T-helper 2 cell (primary cell): Measurements from ENCODE around the gene IL21.
"Not testable (repeated sequence)": the region's sequence is repeated elsewhere in the genome, so short reads cannot be mapped to it uniquely, and the experiment has no call there.

ENCODE experiments used
- DNase-seq, 5 experiments: peaks; one replicate each; pipeline versions ENCODE4 v3.0.0 to v3.0.0-alpha.2; 2012 to 2022
- total RNA-seq, 2 donors: gene quantifications; one replicate each; lab custom pipeline; 2026; lab: John Stamatoyannopoulos, UW

IL21 gene
- 0.13 to 4.1 reads per million in 2 donors for total RNA-seq

DNA sequence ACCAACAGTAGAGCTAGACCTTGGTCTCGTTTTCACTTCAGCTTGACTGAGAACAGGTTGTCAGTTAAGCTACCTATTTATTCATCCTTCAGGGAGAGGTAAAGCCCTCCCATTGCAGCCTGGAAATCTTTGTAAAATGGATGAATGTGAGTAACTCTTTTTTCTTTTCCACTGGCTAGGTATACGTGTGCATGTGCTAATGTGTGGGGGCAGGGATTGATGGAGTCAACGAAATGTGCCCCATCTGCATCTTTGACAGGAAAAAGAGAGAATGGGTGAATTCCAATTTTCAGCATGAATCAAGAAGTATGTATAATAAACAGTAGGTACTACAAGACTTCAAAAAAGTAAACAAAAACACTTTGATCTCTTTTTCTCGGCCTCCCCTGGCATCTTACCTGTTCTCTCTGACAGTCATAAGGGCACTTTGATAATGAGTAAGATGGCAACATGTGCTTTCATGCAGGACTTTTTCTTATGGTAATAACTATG lies at the start of gene IL21:
Gene IL21 (minus strand): TSS at position 51 of the 492 bp plus-strand sequence. CDS start 55 bp downstream, outside the sequence.
- DNase-seq, result no peak

DNA sequence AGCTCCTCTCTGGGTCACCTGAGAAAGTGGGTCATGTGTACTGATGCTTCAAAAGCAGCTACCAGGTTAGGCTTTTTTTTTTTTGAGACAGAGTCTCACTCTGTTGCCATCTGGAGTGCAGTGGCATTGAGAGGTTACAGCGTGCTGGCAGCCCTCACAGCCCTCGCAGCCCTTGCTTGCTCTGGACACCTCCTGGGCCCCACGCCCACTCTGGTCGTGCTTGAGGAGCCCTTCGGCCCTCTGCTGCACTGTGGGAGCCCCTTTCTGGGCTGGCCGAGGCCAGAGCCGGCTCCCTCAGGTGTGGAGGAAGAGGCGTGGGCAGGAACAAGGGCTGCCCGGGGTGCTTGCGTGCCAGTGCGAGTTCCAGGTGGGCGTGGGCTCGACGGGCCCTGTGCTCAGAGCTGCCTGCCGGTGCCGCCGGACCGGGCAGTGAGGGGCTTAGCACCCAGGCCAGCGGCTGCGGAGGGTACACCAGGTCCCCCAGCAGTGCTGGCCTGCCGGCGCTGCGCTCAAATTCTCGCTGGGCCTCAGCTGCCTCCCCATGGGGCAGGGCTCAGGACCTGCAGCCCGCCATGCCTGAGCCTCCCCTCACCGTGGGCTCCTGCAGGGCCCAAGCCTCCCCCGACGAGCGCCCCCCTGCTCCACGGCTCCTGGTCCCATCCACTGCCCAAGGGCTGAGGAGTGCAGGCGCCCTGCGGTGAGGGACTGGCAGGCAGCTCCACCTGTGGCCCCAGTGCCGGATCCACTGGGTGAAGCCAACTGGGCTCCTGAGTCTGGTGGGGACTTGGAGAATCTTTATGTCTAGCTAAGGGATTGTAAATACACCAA lies 49.3 kb upstream of the IL21 start:
- no peak for DNase-seq

DNA sequence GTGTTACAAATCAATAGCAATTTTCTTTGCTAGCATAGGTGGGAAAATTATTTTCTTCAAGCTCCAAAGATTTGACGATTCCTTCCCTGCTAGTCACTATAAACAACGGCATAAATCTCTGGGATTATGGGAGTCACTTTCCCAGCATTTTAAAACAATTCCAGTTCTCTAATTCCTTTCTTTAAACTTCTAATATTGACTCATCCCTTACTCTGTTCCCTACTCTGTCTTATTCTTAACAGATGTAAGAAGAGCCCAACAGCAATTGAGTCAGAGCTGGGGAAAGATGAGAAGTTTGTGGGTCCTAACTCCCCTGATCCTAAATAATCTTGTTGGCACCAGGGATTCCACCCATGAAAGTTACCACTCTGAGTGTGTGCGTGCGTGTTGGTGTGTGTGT lies 47.4 kb upstream of the IL21 start:
- DNase-seq, result no peak

DNA sequence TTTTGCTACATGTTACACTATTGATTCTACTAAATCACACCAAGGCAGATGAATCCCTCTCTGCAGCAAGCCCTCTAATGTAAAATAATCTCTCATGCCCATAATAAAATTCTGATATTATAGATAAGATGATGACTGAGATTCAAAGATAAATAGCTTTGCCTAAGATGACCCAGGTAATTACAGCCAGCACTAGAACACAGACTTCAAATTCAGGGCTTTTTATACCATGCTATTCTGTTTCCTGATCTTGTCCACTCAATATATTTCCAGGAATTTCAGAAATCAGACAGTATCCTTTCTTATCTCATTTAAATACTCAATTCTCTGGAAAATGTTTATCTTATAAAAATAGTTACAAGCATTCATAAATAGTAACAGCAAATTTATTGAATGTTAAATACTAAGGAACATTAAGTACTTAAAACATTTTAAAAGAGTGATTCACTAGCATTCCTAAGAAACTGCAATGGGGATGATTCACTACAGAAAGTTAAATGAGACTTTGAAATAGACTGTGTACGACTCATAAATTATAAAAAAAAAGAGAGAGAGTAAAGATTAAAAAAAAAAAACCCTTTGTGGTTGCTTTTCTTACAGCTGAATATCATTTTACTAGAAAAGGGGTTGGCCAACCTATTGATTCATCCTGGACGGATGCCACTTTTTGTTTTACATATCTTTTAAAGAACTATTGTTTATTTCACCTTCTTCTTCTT lies 45.8 kb upstream of the IL21 start:
- peak in 1 of 5 experiments; percentile 41 for DNase-seq

DNA sequence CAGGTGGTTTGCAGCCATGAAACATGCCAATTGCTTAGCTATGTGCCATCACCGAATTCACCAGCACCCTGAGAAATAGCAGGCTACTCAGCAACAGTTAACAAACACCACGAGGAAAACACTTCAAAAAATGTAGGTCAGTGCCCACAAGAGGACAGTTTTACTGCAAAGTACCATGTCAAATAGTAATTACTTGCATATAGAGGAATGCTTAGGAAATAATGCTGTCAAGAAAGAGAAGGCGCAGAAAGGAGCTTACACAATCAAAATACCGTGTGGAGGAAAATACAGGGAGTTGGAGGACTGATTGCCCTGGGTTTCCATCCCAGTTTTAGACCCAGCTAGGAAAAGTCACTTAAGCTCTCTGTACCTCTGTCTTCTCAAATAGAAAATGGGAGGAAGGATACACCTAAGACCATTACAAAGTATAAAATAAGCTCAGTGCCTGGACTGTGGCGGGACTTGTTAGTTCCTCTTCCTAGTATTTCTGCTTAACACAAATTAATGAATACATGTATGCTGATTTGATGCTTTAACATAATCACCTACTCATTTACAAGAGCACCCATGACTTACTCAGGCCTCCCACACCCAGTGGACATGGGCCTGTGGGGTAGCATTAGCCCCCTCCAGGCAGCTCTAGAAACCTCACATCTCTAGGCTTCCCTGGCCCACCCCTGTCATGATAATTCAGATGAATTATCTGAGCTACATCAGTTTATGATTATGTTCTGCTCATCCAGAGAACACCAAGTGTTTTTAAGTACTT lies 44.5 kb upstream of the IL21 start:
- no peak for DNase-seq

DNA sequence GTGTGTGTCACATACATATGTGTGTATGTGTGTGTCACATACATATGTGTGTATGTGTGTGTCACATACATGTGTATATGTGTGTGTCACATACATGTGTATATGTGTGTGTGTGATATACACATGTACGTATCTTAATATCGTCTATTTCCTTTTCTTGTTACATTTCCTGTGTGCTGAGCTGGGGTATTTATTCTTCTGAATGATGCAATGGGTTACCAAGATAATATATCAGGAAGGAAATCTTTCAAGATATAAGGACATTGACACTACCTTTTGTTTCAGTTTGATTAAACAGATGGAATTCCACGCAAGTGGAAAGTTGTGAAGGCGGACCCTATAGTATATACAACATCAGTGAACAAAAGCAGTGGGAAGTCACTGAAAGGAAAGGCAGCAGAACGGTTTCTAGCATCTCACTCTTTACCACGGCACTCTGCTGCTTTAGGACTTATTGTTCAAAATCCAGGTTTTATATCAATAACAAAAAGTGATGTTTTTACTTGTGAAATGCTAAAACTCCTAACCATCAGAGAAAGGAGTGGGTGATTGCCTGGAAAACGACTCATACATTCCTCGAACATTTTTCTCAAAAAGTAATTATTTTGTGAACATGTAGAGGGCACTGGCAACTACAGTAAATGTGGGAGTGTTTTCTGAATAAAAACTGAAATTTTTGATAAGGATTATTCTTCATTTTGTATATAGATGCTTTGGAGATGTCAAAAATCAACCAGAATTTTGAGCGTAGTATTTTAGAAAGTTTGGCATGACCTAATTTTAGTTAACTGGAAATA lies 43.1 kb upstream of the IL21 start:
- peak in 1 of 5 experiments; percentile 18 for DNase-seq

DNA sequence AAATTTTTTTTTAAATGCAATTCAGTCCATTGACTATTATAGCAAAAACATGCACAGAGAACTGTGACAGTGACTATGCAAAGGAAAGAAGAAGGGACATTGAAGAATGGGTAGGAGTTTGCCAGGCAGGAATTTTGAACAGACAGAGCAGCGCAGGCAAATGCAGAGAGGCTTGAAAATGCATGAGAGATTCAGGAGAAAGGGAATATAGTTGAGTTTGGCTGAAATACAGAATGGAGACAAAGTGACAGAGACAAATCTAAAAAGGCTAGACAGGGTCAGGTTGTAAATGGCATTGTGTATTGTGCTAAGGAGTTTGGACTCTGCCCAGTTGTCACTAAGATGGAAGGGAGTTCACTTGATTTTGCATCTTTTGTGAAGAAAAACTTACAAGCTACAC lies 42.4 kb upstream of the IL21 start:
- no peak for DNase-seq

DNA sequence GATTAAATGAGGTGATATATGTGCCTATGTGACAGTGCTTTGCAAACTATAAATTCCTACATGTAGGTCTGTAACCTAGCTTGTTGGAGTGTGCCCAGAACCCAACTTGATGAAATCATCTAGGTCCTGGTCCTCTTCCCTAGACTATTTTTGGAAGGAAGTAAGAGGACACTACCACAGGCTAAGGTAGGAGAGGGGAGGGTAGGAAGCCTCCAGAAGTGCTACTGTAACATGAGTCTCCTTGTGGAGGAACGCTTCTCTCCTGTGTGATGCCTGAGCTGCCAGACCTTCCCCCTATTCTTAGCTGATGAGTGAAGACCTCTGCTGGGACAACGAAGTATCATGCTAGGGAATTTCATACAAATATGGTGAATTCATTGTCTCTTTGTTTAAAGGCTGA lies 41.8 kb upstream of the IL21 start:
- no peak for DNase-seq

DNA sequence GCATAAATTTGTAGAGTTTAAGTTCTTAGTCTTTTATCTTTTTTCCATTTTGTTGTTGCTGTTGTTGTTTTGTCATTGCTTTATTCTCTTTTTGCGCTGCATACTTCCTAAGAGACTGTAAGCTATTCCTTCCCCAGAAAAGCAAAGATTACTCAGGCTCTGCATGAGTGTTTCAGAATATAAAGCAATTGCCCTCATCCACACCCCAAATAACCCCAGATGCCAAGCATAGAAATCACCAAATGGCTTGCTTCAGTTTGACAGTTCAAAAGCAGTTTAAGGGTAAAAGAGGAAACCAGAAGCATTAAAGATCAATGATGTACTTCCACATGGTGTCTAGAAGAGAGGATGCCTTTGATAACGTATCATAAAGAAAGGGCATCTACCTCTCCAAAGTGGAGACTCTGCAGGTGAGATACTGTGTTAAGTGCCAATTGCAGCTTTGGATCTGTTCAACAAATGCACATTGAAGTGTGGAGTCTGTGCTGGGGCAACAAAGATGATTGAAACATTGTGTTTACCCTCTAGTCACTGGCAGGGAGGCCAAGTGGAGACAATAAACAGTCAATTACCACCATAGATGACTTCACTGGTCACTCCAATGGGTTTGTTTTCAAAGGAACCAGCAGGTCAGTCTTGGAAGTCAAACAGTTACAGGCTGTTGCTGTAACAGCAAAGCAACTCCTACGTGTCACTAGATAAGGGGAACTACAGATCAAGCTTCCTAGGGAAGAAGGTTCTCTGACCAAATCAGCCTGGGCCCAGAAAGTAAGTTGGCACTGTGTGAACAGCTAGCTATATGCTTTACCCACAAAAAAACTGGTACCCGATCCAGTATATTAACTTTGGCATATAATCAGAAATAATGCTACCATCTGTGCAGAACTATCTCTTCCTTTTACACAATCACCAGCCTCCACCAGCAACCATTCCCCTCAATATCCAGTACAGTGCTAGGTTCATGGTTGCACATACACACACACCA lies 40.6 kb upstream of the IL21 start:
- no peak for DNase-seq

DNA sequence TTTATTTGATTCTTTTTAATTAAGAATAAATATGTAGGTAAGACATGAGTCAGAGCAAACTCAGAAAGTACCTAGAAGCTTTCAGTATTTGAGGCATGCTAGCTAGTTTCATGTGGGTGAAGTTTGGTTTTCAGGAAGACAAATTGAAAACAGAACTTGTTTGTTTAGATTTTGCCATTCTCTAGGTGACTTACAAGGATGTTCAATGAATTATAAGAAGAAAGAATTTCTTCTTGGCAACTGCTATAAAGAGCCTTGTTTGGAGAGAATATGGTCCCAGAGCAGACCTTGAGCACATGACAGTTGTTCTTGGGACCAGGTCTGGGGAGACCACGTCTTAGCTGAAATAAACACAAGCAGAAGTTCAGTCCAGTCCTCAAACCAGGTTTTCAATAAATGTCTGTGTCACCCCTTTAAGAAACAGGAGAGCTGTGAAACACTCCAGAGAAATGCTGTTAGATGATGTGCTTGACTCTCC lies 38.0 kb upstream of the IL21 start:
- peak in 1 of 5 experiments; percentile 76 for DNase-seq

DNA sequence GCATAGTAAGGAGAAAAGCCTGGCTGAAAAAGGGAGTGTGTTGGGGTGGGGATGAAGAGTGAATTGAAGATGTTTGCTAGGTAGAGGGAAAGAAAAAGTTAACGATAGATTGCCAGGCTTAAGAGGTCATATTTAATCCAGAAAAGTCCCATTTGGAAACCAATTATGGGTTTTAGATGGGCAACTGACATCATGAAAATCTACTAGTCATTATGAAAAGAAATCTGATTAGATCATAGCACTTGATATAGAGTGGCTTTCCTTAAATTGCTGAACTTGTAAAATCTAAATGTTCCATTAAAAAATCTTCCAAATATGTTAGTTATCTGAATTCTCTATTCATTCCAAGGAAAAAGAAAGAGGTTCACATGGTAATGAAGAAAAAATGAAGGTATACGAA lies 37.5 kb upstream of the IL21 start:
- DNase-seq, result peak in 1 of 5 experiments; percentile 18

DNA sequence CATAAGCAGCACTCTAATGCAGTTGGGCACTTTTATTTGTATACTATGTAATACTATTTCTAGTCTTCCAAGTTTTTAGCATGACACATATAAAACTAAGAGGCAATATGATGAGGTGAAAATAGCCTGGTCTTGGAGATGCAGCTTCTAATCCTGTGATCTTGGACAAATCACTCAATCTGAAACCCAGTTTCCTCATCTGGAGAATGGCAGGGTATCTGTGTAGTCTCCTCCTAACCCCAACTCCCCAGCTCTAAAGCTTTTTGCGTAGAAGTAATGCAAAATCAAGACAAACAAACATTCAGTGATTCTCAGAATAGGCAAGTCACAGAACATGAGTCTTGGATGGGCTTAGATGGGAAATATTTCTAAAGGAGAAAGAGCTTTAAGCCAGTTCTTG lies 36.7 kb upstream of the IL21 start:
- DNase-seq, result no peak

DNA sequence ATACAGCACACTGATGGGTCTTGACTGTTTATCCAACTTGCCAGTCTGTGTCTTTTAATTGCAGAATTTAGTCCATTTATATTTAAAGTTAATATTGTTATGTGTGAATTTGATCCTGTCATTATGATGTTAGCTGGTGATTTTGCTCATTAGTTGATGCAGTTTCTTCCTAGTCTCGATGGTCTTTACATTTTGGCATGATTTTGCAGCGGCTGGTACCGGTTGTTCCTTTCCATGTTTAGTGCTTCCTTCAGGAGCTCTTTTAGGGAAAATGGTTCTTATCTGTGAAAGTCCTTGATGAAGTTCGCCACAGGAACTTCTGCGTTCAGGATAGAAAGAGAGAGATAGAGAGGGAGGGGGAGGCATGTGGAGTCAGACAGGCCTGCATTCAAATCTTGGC lies 35.7 kb upstream of the IL21 start:
- DNase-seq, result not testable (repeated sequence)

DNA sequence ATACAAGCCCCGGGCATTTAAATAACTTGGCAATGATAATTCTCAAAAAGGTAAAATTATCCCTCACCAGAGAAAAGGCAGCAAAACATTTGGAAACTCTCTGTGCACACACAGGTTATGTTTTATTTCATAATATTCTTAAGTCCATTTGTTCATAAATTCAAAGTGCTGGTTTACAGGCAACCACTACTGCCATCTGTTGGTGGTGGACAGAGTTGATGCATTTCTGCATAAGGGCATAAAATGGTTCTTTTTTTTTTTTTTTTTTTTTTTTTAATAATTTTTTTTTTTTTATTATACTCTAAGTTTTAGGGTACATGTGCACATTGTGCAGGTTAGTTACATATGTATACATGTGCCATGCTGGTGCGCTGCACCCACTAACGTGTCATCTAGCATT lies 31.5 kb upstream of the IL21 start:
- peak in 3 of 5 experiments; percentile 21 to 60 (median 23) for DNase-seq

DNA sequence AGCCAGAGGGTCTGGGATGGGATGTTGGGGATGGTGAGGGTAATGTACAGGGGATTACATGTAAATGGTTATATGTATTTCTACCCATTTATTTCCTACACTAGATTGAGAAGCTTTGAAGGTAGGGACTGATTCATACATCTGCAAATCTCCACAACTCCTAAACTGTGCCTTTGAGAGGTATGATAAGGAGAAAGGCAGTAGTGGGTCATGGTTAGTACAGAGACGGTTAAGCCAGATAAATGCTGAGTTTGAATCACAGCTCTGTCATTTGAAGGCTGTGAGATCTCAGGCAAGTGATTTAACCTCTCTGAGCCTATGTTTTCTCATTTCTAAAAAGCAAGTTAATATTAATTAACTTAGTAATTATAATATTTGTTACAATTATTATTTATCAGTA lies 29.3 kb upstream of the IL21 start:
- no peak for DNase-seq

DNA sequence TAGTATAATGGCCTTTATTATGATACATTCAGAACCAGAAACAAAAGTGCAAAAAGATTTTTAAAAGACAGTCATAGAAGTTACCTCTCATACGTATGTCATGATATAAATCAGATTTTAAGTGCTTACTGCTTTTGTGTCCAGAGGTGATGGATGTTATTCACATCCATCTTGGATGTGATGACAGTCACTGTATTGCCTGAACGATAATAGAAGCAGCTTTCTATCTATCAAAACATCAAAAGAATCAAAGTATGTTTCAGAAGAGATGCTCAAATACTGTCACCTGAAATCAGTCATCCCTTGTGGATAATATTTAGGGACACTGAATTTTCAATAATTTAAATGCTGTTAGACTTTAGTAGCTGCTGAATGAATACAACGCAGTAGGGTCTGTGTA lies 26.8 kb upstream of the IL21 start:
- DNase-seq, result no peak

DNA sequence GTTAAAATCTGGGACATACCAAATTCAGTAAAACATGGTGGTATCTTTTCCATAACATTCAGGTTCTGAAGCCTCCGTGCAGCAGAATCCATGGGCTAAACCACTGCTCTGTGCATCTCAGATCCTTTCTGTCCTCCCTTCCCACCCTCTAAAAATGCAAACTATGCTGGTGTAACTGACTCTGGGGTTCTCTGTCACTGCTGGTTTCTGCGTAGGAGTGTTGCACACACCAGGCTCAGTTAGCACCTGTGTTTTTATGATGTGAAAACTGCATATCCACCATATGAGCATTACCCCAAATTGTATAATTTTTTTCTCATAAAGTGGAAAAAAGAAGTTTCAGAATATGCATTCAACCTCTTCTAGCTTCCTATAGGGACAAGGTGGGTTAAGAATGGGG lies 22.4 kb upstream of the IL21 start:
- no peak for DNase-seq

DNA sequence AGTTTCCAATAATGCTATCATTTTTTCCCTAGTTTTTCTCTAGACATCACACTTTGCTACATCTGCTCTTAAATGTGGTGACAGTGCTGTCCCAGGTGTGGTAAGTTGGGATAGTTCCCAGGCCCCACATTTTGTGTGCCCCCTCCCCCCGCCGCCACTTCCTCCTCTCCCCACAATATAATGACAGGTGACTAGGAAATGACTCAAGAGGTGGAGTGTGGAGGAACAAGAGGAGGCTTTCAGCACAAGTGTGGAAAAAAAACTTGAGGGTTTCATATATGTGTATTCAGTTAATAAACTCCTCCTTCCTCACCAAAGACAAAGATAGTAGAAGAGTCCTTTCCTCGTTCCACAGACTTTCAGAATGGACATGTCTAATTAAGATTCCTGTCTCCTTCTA lies 18.3 kb upstream of the IL21 start:
- no peak for DNase-seq

DNA sequence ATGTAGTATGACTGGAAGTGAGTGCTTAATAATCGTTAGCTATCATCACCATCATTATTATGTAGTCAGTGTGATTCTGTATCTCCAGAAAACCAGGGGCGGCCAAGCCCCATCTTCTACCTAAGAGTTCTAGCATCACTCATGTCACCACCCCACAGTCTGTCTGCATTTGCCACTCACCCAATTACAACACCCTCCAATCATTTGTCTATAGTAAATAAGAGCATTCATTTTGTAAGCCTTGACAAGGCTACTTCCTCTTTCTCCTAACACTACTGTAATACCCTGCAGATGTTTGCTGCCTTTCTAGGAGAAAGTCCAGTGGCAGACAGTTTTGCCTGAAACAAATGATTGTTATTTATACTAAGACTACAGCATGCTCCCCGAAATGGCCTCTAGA lies 15.8 kb upstream of the IL21 start:
- no peak for DNase-seq

DNA sequence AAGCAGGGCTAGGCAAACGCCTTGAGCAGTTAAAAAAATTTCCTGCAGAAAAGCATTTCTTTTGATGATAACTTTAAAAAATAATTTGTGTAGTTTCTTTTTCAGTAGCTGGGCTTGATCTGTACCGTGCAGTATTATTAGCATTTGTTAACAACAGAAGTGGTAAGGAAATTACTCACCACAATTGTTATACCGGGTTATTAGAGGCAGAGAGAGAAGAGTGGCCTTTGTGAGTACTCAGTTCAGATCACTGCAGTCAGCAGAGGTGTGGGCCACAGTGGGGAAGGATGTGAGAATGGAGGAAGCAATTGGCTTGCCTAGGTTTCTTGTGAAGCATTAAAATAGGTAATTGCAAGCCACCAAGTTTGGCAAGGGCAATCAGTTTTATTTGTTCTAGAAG lies 14.3 kb upstream of the IL21 start:
- peak in 1 of 5 experiments; percentile 47 for DNase-seq

DNA sequence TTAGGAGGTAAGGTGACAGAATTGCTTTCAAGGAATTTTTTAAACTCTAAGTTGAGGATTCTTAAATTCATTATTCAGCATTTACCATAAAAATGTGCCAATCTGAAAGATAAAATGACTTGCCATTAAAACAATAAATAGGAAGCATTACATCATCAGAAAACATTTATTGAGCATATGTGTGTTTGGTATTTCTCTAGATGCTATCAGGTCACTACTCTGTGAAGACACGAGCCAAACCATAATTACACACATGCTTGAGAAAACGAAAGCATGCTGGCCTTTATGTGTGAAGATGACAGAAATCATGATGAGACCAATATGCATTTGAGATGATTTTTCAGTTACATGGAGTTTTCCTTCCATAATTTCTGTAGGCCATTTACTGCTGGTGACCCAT lies 12.3 kb upstream of the IL21 start:
- DNase-seq, result peak in 1 of 5 experiments; percentile 64
